Astrocyte of the cerebellum (primary cell): Measurements from ENCODE around the gene CXorf49.
"Not testable (repeated sequence)": the region's sequence is repeated elsewhere in the genome, so short reads cannot be mapped to it uniquely, and the experiment has no call there.

Experiments
- DNase-seq: peaks from one replicate; pipeline ENCODE4 v3.0.0-alpha.2; 2011; ENCODE audit warnings: low read depth
- H3K4me3 ChIP-seq: 2 replicates; pipeline ENCODE4 v1.5.1; 2011; ENCODE audit warnings: mild to moderate bottlenecking, low read depth, low read length, moderate library complexity
- CTCF ChIP-seq: IDR thresholded peaks from 2 replicates; pipeline ENCODE4 v1.5.1; 2012; ENCODE audit warnings: low read length, low read depth, moderate library complexity, mild to moderate bottlenecking; ENCODE audit errors: missing control alignments
- in situ Hi-C: cut with HindIII; loops from 2 replicates; pipeline ENCODE4 v1.10.0; 2017; ENCODE audit warnings: low sequenced_read_pairs

CXorf49 gene

DNA sequence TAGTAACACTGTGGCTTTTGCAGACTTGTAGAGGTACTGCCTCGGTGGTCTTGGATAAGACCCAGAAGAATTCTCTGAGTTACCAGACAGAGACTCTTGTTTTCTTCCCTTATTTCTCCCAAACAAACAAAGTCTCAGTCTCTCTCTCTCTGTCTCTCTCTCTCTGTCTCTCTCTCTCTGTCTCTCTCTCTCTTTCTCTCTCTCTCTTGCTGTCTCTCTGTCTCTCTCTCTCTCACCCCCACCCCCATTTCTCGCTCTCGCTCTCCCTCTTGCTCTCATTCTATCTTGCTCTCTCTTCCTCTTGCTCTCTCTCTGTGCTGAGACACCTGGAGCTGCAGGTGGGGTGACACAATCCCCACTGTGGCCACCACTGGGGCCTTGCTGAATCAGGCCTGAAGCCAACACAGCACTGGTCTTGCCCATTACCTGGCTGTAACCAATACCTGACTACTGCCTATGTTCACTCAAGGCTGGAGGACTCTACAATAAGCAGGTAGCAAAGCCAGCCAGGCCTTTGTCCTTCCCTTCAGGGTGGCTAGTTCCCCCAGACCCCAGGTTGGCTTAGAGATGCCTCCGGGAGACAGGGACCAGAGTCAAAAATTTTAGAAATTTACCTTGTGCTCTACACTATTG is 38.4 kb downstream of the CXorf49 start:
- no peak for DNase-seq
- H3K4me3 ChIP-seq: no peak overlapping the region
- no peak for TF ChIP-seq CTCF
- in situ Hi-C loops: no loop called here

DNA sequence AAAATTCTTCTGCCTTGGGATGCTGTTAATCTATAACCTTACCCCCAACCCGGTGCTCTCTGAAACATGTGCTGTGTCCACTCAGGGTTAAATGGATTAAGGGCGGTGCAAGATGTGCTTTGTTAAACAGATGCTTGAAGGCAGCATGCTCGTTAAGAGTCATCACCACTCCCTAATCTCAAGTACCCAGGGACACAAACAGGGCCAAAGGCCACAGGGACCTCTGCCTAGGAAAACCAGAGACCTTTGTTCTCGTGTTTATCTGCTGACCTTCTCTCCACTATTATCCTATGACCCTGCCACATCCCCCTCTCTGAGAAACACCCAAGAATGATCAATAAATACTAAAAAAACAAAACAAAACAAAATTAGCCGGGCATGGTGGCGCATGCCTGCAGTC is 40.9 kb downstream of the CXorf49 start:
- H3K4me3 ChIP-seq, in situ Hi-C loops, DNase-seq: not testable (repeated sequence)

- DNase-seq, in situ Hi-C loops, H3K4me3 ChIP-seq: not testable (repeated sequence)
These were observed 41.9 kb downstream of the CXorf49 start for GRCh38 chrX:71676068-71676795.

- H3K4me3 ChIP-seq, DNase-seq, in situ Hi-C loops: not testable (repeated sequence)
These were observed 42.4 kb downstream of the CXorf49 start for GRCh38 chrX:71675636-71676035.

DNA sequence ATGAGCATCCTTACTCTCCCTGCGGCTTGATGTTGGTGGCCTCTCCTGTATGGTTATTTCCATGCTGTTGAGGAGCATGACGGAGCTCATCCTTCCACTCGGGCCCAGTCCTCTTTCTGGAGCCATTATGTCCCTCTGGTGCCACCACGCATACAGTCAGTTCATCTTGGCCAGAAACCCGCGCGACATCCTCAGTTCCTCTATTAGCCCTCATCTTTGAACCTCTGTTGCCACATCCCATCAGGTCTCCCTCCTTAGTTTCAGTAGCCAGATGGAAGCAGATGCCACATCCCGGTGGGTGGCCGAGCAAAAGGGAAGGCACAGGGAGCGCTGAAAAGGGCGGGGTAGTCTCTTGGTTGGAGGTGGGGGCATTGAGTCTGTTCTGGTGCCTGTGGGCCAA is 46.1 kb downstream of the CXorf49 start:
- no peak for TF ChIP-seq CTCF
- DNase-seq: no peak
- in situ Hi-C loops: no loop called here
- no peak overlapping the region for H3K4me3 ChIP-seq

DNA sequence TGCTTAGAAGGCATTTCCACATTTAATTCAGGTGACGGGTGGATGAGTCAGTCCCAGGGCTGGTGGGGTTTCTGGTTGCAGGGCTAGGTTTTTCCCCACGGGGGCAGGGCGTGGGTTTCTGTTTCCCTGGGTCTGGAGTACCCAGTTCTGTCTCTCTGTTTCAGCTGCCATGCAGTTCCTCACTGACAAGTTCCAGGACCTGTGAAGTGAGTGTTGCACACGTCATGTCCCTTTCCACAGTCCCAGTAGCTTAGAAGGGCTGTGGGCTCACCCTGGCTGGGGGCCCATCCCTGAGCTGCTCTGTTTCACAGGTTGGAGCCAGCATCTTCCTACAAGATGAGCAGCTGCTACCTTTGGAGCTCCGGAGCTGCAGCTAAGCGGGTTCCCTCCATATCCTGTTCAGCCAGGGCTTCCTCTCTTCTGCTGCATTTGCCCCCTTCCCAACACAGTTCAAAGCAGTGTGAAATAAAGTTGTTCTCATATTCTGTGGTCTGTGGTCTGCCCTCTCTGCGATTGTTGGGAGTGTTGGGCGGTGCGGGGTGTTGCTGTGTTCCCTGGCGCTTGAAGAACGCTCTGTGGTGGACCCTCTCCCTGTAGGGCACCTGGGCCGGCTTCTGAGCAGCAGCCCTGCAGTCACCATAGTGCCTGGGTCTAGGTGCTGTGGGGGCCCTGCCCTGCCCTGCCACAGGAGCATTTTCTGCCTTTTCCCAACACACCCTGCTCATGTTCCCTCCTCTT is 46.9 kb downstream of the CXorf49 start:
- in situ Hi-C loops: no loop called here

GRCh38 chrX:71669947-71670346 is 48.1 kb downstream of the CXorf49 start:
- H3K4me3 ChIP-seq, in situ Hi-C loops, DNase-seq: not testable (repeated sequence)
- peak; percentile 43 for TF ChIP-seq CTCF

More for the DNA sequence above, 46.9 kb downstream of the CXorf49 start:
- H3K4me3 ChIP-seq: no peak overlapping the region
- no peak for DNase-seq
- TF ChIP-seq CTCF: no peak

DNA sequence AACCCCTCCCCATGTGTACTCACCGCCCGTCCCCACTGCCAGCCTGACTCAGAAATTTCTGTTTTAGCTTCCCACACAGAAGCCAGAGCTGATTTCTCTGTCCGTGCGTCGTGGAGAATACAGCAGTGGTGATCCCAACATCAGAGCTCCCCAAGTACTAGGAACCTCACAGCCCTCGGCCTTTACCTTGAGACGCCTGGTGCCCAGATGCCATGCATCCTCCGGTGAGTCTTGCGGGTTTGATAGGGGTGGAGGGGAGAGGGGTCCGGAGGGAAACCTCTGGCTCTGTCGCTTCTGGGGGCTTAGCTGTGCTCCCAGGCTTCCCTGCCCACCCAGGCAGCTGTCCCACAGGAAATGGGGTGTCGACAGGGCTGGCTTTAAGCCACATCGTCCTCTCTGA is 48.6 kb downstream of the CXorf49 start:
- H3K4me3 ChIP-seq: no peak overlapping the region
- in situ Hi-C loops: no loop called here
- no peak for TF ChIP-seq CTCF
- DNase-seq: no peak
